ENCODE results near the gene APCDD1. TPM values are rescaled to one million over a fixed set of nuclear protein-coding genes. Genes with fewer than 3 reads are reported as not detected.

Gene APCDD1
- total RNA-seq (ENCODE audit: unreplicated experiment): 171 TPM
- long read RNA-seq, partial matches to known transcripts: 14 of 19 reads
- long read RNA-seq, other reads (novel, unspliced or antisense): 3 of 19 reads

DNA sequence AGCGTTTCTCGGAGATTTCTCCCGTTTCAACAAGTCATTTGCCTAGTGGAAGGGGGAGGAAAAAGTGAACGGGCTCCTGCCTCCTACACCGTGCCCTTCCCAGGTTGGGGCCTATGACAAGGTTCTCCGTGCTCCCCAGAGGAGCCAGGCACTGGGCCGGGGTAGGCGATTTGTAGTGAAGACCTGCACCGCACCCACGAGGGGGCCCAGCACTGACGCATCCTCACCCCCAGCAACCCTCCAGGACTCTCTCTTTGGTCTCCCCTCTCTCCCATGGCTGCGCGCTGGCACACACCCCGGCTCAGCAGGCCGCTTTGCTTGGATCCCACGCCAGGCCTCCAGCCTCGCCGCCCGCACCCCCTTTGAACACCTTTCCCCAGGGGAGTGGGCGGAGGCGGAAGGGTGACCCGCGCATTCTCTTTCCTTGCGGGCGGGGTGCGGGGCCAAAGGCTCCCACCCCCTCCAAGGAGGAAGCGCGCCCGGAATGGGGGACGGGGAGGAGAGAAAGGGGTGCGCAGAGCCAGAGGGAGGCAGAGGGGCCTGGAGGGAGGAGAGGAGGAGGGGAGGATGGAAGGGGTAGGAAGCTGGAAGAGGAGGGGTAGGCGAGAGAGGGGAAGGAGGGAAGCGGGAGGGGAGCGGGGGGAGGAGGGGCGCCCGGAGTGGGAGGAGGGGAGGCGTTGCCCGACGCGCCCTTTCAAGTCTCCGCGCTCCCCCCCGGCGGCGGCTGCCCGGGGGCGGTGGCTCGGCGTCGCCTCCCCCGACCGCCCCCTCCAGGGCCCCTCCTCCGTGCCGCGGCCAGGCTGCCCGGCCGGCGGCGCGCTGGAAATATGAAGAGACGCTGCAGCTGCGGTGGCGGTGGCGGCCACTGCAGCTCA, at the start of gene APCDD1:
APCDD1 (plus strand) TSS at position 830 of the 875 bp plus-strand sequence. CDS start 347 bp downstream, outside the sequence.
- peaks cover 5% of the 10 kb centered on the region for H3K27me3 Mint-ChIP-seq (ENCODE audit: unreplicated experiment)
- H3K4me1 Mint-ChIP-seq (ENCODE audit: low read depth, unreplicated experiment): peaks cover 27% of the 10 kb centered on the region
- H3K27ac Mint-ChIP-seq (ENCODE audit: unreplicated experiment): peak within 1 kb of the TSS; percentile 97
- H3K36me3 Mint-ChIP-seq (ENCODE audit: unreplicated experiment): no peaks in the 10 kb centered on the region
- TF ChIP-seq, protein P1, sequence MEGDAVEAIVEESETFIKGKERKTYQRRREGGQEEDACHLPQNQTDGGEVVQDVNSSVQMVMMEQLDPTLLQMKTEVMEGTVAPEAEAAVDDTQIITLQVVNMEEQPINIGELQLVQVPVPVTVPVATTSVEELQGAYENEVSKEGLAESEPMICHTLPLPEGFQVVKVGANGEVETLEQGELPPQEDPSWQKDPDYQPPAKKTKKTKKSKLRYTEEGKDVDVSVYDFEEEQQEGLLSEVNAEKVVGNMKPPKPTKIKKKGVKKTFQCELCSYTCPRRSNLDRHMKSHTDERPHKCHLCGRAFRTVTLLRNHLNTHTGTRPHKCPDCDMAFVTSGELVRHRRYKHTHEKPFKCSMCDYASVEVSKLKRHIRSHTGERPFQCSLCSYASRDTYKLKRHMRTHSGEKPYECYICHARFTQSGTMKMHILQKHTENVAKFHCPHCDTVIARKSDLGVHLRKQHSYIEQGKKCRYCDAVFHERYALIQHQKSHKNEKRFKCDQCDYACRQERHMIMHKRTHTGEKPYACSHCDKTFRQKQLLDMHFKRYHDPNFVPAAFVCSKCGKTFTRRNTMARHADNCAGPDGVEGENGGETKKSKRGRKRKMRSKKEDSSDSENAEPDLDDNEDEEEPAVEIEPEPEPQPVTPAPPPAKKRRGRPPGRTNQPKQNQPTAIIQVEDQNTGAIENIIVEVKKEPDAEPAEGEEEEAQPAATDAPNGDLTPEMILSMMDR (IDR thresholded peaks at IDR 0.05; ENCODE audit: partially characterized antibody, unreplicated experiment): no peak
- peaks cover 6% of the 10 kb centered on the region for H3K9me3 Mint-ChIP-seq (ENCODE audit: unreplicated experiment)
- H3K4me3 Mint-ChIP-seq (ENCODE audit: unreplicated experiment): peak within 1 kb of the TSS; percentile 97
- peak; percentile 89 for DNase-seq

DNA sequence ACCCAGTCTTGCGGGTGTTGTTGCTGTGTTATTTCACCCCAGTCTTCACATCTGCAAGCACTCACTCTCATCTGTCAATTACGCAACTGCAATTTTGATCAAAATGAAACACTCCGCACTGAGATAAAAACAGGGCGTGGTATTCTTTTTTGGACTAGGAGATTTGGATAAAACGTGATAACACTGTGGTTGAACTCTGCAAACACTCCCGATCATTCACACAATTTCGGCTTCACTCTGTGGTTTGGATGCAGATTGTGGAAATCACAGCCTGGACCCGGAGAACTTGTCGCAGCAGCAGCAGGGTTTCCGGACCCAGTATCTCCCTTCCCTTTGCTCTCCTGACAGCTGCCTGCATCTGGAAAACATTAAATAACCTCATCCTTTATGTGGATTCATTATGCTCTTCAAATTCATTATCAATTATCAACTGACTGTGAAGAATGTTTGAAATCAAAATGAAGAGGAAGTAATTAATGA, 49.4 kb upstream of the APCDD1 start:
- Mint-ChIP-seq H3K9me3 (ENCODE audit: unreplicated experiment) (no peaks in the 10 kb centered on the region), H3K36me3 (ENCODE audit: unreplicated experiment) (peaks cover 4% of the 10 kb centered on the region), H3K27ac (ENCODE audit: unreplicated experiment) (no peak overlapping the region), H3K27me3 (ENCODE audit: unreplicated experiment) (peaks cover 4% of the 10 kb centered on the region), H3K4me3 (ENCODE audit: unreplicated experiment) (no peak overlapping the region), H3K4me1 (ENCODE audit: low read depth, unreplicated experiment) (peaks cover 20% of the 10 kb centered on the region)
- TF ChIP-seq, protein P1 (IDR thresholded peaks at IDR 0.05; ENCODE audit: partially characterized antibody, unreplicated experiment): no peak
- DNase-seq: no peak

DNA sequence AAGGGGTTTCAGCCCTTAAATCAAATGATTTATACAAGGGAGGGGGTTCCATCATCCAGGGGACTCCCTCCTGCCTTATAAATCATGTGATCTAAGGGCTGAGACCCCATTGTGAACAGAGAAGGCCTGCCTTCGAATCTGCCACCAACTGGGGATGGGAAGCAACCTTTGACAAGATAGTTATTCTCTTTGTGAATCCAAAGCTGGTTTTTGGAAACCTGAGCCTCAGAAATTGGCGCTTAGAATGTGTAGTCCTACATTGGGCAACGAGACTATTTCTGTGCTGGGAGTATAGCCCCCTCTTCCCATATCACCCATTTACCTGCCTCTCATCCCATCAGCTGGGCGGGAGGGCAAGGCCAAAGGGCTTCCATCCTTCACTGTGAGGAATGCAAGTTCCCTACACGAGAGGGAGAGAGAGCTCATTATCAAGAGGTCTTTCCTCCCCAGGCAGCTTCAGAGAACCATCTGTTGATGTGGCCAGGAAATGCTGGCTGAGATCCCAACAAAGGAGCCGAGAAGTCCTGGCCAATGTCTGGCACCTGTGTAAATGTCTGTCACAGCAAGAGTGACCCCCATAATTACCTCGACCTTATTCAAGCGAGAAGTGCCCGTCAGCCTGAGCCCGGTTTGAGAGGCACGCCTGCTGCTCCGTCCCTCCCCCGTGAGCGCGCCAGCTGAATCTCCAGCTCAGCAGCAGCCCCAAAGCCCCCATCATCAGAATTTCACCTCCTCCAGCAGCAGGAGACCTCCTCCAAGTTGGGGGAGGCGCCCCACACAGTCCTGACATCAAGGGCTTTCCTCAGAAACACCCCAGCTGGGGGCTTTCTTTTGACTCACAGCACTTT, 48.4 kb upstream of the APCDD1 start:
- Mint-ChIP-seq H3K4me3 (ENCODE audit: unreplicated experiment) (no peak overlapping the region), H3K36me3 (ENCODE audit: unreplicated experiment) (peaks cover 4% of the 10 kb centered on the region), H3K4me1 (ENCODE audit: low read depth, unreplicated experiment) (peaks cover 17% of the 10 kb centered on the region), H3K27ac (ENCODE audit: unreplicated experiment) (no peak overlapping the region), H3K27me3 (ENCODE audit: unreplicated experiment) (peaks cover 6% of the 10 kb centered on the region), H3K9me3 (ENCODE audit: unreplicated experiment) (no peaks in the 10 kb centered on the region)
- DNase-seq: no peak
- TF ChIP-seq, protein P1 (IDR thresholded peaks at IDR 0.05; ENCODE audit: partially characterized antibody, unreplicated experiment): no peak

DNA sequence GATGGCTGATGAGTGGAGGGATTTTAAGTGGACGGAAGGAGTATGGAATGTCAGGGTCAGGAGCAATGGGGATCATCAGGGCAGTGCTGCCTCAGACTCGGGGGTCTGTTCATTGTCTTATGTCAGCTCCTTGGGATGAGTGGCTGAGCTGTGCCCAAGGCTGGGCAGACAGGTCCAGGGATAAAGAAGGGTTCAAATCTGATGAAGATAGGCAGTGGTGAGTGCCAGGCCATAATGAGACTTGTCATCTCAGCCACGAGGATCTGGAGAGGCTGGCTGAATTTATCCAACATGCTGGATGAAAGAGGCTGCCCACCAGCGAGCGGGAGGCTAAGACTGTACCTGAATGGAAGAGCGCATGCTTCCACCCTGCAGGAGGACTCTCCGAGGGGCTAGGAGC, 46.3 kb upstream of the APCDD1 start:
- H3K27ac Mint-ChIP-seq (ENCODE audit: unreplicated experiment): no peak overlapping the region
- peaks cover 11% of the 10 kb centered on the region for H3K4me1 Mint-ChIP-seq (ENCODE audit: low read depth, unreplicated experiment)

More for the DNA sequence above, 46.3 kb upstream of the APCDD1 start:
- TF ChIP-seq, protein P1 (IDR thresholded peaks at IDR 0.05; ENCODE audit: partially characterized antibody, unreplicated experiment): no peak
- Mint-ChIP-seq H3K36me3 (ENCODE audit: unreplicated experiment) (peaks cover 4% of the 10 kb centered on the region), H3K27me3 (ENCODE audit: unreplicated experiment) (peaks cover 6% of the 10 kb centered on the region), H3K9me3 (ENCODE audit: unreplicated experiment) (no peaks in the 10 kb centered on the region), H3K4me3 (ENCODE audit: unreplicated experiment) (no peak overlapping the region)
- no peak for DNase-seq
